Measurements from ENCODE around the gene WBP4. TPM values are rescaled to one million over a fixed set of nuclear protein-coding genes. Genes with fewer than 3 reads are reported as not detected.

Gene WBP4
- total RNA-seq: 13.3 and 13.8 TPM in 2 replicates

DNA sequence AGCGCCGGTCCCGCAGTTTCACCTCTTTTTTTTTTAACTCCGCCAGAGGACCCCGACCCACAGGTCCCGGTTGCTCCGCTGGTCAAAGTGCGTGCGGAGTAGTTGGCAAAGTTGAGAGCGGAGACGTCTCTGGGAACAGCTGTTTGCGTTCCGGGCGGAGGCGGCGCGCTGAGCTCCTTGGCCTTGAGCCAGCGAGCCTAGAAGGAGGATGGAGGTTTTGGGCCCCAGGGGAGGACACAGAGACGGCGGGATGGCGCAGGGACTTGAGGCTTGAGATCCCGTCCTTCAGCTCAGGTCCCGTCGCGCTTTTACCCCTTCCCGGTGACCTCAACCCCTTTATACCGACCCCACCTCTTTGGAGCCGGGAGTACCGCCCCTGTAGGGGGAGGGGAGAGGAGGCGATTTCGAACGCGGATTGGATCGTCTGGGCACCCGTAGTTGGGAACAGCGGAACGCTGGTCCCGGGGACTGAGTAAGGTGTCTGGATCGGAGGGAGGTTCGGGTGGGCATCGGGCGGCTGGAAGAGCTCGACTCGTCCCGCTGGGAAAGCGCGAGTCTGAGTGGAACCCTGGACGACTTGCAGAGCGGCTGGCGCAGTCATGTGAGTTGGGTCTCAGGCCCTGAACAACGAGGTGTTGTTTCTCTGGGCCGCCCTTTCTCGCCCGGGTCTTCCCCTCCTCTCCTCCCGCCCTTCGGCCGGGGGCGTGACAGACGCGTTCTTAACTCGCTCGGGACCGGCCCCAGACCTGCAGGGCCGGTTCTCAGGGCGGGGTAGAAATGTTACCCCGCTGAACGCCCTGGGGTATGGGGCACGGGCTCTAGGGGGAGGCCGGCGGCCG lies at the start of gene WBP4:
TSS of gene WBP4 (plus strand) at position 435 of the 839 bp plus-strand sequence. CDS start at position 600, 165 bp downstream.
- Mint-ChIP-seq H3K36me3 (ENCODE audit: low read depth) (peaks cover 33% of the 10 kb centered on the region), H3K27ac (peak within 1 kb of the TSS; percentile 100), H3K9me3 (no peaks in the 10 kb centered on the region), H3K4me1 (ENCODE audit: low read depth) (peaks cover 43% of the 10 kb centered on the region), H3K27me3 (ENCODE audit: low read depth) (no peaks in the 10 kb centered on the region), H3K4me3 (ENCODE audit: low read depth) (peak within 1 kb of the TSS; percentile 95)
- peak; percentile 85 for DNase-seq (ENCODE audit: low spot score)
- intact Hi-C loops (cut with micrococcal nuclease): loop anchor here (1.0 to 2.0 kb wide), 6 partner anchors 56 to 396 kb away; partner anchors contain the start of genes KBTBD6, NAA16 and RGCC

DNA sequence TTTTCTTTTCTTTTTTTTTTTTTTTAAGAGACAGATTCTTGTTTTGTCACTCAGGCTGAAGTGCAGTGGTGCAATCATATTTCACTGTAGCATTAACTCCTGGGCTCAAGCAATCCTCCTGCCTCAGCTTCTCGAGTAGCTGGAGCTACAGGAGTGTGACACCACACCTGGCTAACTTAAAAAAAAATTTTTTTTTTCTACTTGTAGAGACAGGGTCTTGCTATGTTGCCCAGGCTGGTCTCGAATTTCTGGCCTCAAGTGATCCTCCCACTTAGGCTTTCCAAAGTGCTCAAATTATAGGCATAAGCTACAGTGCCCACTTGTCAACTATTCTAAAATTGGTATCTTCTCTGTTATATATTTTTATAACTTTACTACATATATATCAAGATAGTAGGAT lies 48.8 kb upstream of the WBP4 start:
- Mint-ChIP-seq H3K9me3 (no peaks in the 10 kb centered on the region), H3K27me3 (ENCODE audit: low read depth) (no peaks in the 10 kb centered on the region), H3K36me3 (ENCODE audit: low read depth) (peaks cover 48% of the 10 kb centered on the region), H3K4me1 (ENCODE audit: low read depth) (peaks cover 59% of the 10 kb centered on the region), H3K27ac (no peak overlapping the region), H3K4me3 (ENCODE audit: low read depth) (no peak overlapping the region)
- DNase-seq (ENCODE audit: low spot score): no peak
- intact Hi-C loops (cut with micrococcal nuclease): no loop called here

- Mint-ChIP-seq H3K9me3 (no peaks in the 10 kb centered on the region), H3K4me1 (ENCODE audit: low read depth) (peaks cover 49% of the 10 kb centered on the region), H3K4me3 (ENCODE audit: low read depth) (peak overlapping the region; percentile 62), H3K27ac (peak overlapping the region; percentile 64), H3K36me3 (ENCODE audit: low read depth) (peaks cover 45% of the 10 kb centered on the region), H3K27me3 (ENCODE audit: low read depth) (no peaks in the 10 kb centered on the region)
- intact Hi-C loops (cut with micrococcal nuclease): no loop called here
- no peak for DNase-seq (ENCODE audit: low spot score)
These were observed 47.5 kb upstream of the WBP4 start for GRCh38 chr13:41013835-41014234.

- Mint-ChIP-seq H3K36me3 (ENCODE audit: low read depth) (peaks cover 38% of the 10 kb centered on the region), H3K27me3 (ENCODE audit: low read depth) (no peaks in the 10 kb centered on the region), H3K4me3 (ENCODE audit: low read depth) (peak overlapping the region; percentile 83), H3K4me1 (ENCODE audit: low read depth) (peaks cover 45% of the 10 kb centered on the region), H3K27ac (peak overlapping the region; percentile 78), H3K9me3 (no peaks in the 10 kb centered on the region)
- intact Hi-C loops (cut with micrococcal nuclease): loop anchor here (5.0 kb wide), 1 partner anchor 239 kb away; no protein-coding TSS in a partner anchor
- DNase-seq (ENCODE audit: low spot score): no peak
These were observed 45.4 kb upstream of the WBP4 start for GRCh38 chr13:41015920-41016319.

- peak overlapping the region; percentile 75 for H3K27ac Mint-ChIP-seq
- H3K9me3 Mint-ChIP-seq: no peaks in the 10 kb centered on the region
- H3K36me3 Mint-ChIP-seq (ENCODE audit: low read depth): peaks cover 30% of the 10 kb centered on the region
- H3K4me1 Mint-ChIP-seq (ENCODE audit: low read depth): peaks cover 45% of the 10 kb centered on the region
- H3K27me3 Mint-ChIP-seq (ENCODE audit: low read depth): no peaks in the 10 kb centered on the region
- intact Hi-C loops (cut with micrococcal nuclease): loop anchor here (1.0 to 5.0 kb wide), 2 partner anchors 9 to 240 kb away; no protein-coding TSS in a partner anchor
- no peak for DNase-seq (ENCODE audit: low spot score)
- H3K4me3 Mint-ChIP-seq (ENCODE audit: low read depth): peak overlapping the region; percentile 91
These were observed 44.1 kb upstream of the WBP4 start for GRCh38 chr13:41017159-41017558.

- no peak for DNase-seq (ENCODE audit: low spot score)
- no peaks in the 10 kb centered on the region for H3K27me3 Mint-ChIP-seq (ENCODE audit: low read depth)
- H3K4me3 Mint-ChIP-seq (ENCODE audit: low read depth): peak overlapping the region; percentile 91
- peaks cover 26% of the 10 kb centered on the region for H3K36me3 Mint-ChIP-seq (ENCODE audit: low read depth)
- peaks cover 44% of the 10 kb centered on the region for H3K4me1 Mint-ChIP-seq (ENCODE audit: low read depth)
- no peaks in the 10 kb centered on the region for H3K9me3 Mint-ChIP-seq
- peak overlapping the region; percentile 75 for H3K27ac Mint-ChIP-seq
- intact Hi-C loops (cut with micrococcal nuclease): loop anchor here (1.0 to 5.0 kb wide), 3 partner anchors 10 to 241 kb away; no protein-coding TSS in a partner anchor
These were observed 43.3 kb upstream of the WBP4 start for GRCh38 chr13:41017817-41018601.

DNA sequence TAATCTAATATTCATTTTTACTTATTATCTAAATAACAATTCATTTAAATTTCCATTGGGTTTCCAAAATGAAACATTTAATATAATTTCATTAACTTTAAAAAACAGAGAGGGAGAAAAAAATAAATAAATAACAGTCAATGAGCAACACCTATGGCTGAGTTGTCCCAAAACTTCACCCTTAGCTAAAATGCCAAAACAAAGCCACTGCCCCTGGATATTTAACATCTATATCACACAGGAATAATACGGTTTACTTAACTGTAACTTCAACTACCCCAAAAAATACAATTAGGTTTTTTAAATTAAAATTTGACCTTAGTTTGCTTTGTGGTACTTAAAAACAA lies 42.7 kb upstream of the WBP4 start:
- peak overlapping the region; percentile 91 for H3K4me3 Mint-ChIP-seq (ENCODE audit: low read depth)
- H3K4me1 Mint-ChIP-seq (ENCODE audit: low read depth): peaks cover 40% of the 10 kb centered on the region
- H3K27me3 Mint-ChIP-seq (ENCODE audit: low read depth): no peaks in the 10 kb centered on the region
- peak overlapping the region; percentile 97 for H3K27ac Mint-ChIP-seq
- intact Hi-C loops (cut with micrococcal nuclease): loop anchor here (2.0 to 5.0 kb wide), 2 partner anchors 14 to 241 kb away; no protein-coding TSS in a partner anchor
- H3K9me3 Mint-ChIP-seq: no peaks in the 10 kb centered on the region
- DNase-seq (ENCODE audit: low spot score): no peak
- H3K36me3 Mint-ChIP-seq (ENCODE audit: low read depth): peaks cover 21% of the 10 kb centered on the region

GRCh38 chr13:41019011-41019487 lies 42.3 kb upstream of the WBP4 start, which contains the start of gene ELF1:
ELF1 (minus strand) TSS chr13:41019316; CDS start chr13:40982054, 37,262 bp downstream.
- H3K9me3 Mint-ChIP-seq: no peaks in the 10 kb centered on the region
- peaks cover 38% of the 10 kb centered on the region for H3K4me1 Mint-ChIP-seq (ENCODE audit: low read depth)
- H3K27me3 Mint-ChIP-seq (ENCODE audit: low read depth): no peaks in the 10 kb centered on the region
- peaks cover 19% of the 10 kb centered on the region for H3K36me3 Mint-ChIP-seq (ENCODE audit: low read depth)
- H3K4me3 Mint-ChIP-seq (ENCODE audit: low read depth): peak within 1 kb of the TSS; percentile 91
- peak within 1 kb of the TSS; percentile 97 for H3K27ac Mint-ChIP-seq
- DNase-seq (ENCODE audit: low spot score): peak; percentile 51
- intact Hi-C loops (cut with micrococcal nuclease): loop anchor here (1.0 to 5.0 kb wide), 4 partner anchors 14 to 242 kb away; no protein-coding TSS in a partner anchor

- intact Hi-C loops (cut with micrococcal nuclease): loop anchor here (1.0 to 5.0 kb wide), 4 partner anchors 15 to 242 kb away; no protein-coding TSS in a partner anchor
- no peaks in the 10 kb centered on the region for H3K9me3 Mint-ChIP-seq
- peaks cover 16% of the 10 kb centered on the region for H3K36me3 Mint-ChIP-seq (ENCODE audit: low read depth)
- H3K4me3 Mint-ChIP-seq (ENCODE audit: low read depth): no peak overlapping the region
- no peak overlapping the region for H3K27ac Mint-ChIP-seq
- no peak for DNase-seq (ENCODE audit: low spot score)
- H3K27me3 Mint-ChIP-seq (ENCODE audit: low read depth): no peaks in the 10 kb centered on the region
- H3K4me1 Mint-ChIP-seq (ENCODE audit: low read depth): peaks cover 37% of the 10 kb centered on the region
These were observed 41.5 kb upstream of the WBP4 start for GRCh38 chr13:41019578-41020347.

GRCh38 chr13:41025518-41025917 lies 35.8 kb upstream of the WBP4 start:
- no peak for DNase-seq (ENCODE audit: low spot score)
- H3K36me3 Mint-ChIP-seq (ENCODE audit: low read depth): peaks cover 5% of the 10 kb centered on the region
- H3K4me3 Mint-ChIP-seq (ENCODE audit: low read depth): no peak overlapping the region
- H3K27ac Mint-ChIP-seq: no peak overlapping the region
- peaks cover 45% of the 10 kb centered on the region for H3K4me1 Mint-ChIP-seq (ENCODE audit: low read depth)
- intact Hi-C loops (cut with micrococcal nuclease): no loop called here
- H3K27me3 Mint-ChIP-seq (ENCODE audit: low read depth): no peaks in the 10 kb centered on the region
- no peaks in the 10 kb centered on the region for H3K9me3 Mint-ChIP-seq

GRCh38 chr13:41026788-41027187 lies 34.5 kb upstream of the WBP4 start:
- peaks cover 39% of the 10 kb centered on the region for H3K4me1 Mint-ChIP-seq (ENCODE audit: low read depth)
- no peaks in the 10 kb centered on the region for H3K9me3 Mint-ChIP-seq
- H3K4me3 Mint-ChIP-seq (ENCODE audit: low read depth): no peak overlapping the region
- no peak for DNase-seq (ENCODE audit: low spot score)
- intact Hi-C loops (cut with micrococcal nuclease): no loop called here
- peaks cover 5% of the 10 kb centered on the region for H3K36me3 Mint-ChIP-seq (ENCODE audit: low read depth)
- H3K27me3 Mint-ChIP-seq (ENCODE audit: low read depth): no peaks in the 10 kb centered on the region
- H3K27ac Mint-ChIP-seq: no peak overlapping the region

DNA sequence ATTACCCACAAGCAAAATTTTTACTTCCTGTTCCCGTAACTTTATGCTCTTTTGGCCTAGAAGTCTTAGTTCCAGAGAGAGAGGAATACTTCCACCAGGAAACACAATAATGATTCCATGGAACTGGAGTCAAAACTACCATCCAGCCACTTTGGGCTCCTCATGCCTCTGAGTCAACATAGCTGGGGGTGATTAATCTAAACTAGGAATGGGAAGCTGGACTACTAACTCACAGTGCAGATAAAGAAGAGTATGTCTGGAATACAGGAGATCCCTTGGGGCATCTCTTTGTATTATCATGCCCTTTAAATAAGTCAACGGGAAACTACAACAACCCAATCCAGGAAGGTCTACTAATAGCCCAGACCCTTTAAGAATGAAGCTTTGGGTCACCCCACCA lies 33.3 kb upstream of the WBP4 start:
- no peak for DNase-seq (ENCODE audit: low spot score)
- peaks cover 5% of the 10 kb centered on the region for H3K36me3 Mint-ChIP-seq (ENCODE audit: low read depth)
- no peaks in the 10 kb centered on the region for H3K9me3 Mint-ChIP-seq
- no peak overlapping the region for H3K27ac Mint-ChIP-seq
- no peaks in the 10 kb centered on the region for H3K27me3 Mint-ChIP-seq (ENCODE audit: low read depth)
- no peak overlapping the region for H3K4me3 Mint-ChIP-seq (ENCODE audit: low read depth)
- intact Hi-C loops (cut with micrococcal nuclease): no loop called here
- peaks cover 37% of the 10 kb centered on the region for H3K4me1 Mint-ChIP-seq (ENCODE audit: low read depth)
